ENCODE data around the gene CYGB. TPM values are rescaled to one million over a fixed set of nuclear protein-coding genes. Genes with fewer than 3 reads are reported as not detected.

The CYGB gene
- total RNA-seq, 6 experiments from 2014 or later, result 0.26 to 0.66 (median 0.33) TPM

DNA sequence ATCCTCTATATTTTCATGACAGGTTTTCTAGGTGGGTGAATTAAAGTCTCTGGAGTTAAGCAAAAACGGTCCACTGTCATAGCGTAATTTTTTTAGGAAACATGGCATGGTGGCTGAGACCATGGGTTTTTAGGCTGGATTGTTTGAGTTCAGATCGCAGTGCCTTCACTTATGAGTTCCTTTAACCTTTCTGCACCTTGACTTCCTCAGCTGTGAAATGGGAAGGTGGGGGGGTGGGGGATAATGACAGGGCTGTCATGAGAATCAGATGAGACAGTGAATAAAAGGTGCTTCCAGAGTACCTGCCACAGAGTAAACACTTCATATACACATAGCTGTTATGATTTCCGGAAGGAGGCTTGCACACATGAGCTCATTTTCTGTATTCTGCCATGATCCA lies 14.2 kb upstream of the CYGB start:
- no peak for DNase-seq
- Mint-ChIP-seq H3K9me3 (no peaks in the 10 kb centered on the region), H3K36me3 (ENCODE audit: low read depth) (no peaks in the 10 kb centered on the region), H3K4me3 (no peak overlapping the region), H3K4me1 (ENCODE audit: low read depth) (peaks cover 14% of the 10 kb centered on the region), H3K27me3 (ENCODE audit: insufficient read depth) (0 out of 2 replicates have a peak, but pooled peaks cover 2% of the 10 kb centered on the region), H3K27ac (no peak overlapping the region)
- TF ChIP-seq, protein P1, sequence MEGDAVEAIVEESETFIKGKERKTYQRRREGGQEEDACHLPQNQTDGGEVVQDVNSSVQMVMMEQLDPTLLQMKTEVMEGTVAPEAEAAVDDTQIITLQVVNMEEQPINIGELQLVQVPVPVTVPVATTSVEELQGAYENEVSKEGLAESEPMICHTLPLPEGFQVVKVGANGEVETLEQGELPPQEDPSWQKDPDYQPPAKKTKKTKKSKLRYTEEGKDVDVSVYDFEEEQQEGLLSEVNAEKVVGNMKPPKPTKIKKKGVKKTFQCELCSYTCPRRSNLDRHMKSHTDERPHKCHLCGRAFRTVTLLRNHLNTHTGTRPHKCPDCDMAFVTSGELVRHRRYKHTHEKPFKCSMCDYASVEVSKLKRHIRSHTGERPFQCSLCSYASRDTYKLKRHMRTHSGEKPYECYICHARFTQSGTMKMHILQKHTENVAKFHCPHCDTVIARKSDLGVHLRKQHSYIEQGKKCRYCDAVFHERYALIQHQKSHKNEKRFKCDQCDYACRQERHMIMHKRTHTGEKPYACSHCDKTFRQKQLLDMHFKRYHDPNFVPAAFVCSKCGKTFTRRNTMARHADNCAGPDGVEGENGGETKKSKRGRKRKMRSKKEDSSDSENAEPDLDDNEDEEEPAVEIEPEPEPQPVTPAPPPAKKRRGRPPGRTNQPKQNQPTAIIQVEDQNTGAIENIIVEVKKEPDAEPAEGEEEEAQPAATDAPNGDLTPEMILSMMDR (IDR thresholded peaks at IDR 0.05), result no peak

DNA sequence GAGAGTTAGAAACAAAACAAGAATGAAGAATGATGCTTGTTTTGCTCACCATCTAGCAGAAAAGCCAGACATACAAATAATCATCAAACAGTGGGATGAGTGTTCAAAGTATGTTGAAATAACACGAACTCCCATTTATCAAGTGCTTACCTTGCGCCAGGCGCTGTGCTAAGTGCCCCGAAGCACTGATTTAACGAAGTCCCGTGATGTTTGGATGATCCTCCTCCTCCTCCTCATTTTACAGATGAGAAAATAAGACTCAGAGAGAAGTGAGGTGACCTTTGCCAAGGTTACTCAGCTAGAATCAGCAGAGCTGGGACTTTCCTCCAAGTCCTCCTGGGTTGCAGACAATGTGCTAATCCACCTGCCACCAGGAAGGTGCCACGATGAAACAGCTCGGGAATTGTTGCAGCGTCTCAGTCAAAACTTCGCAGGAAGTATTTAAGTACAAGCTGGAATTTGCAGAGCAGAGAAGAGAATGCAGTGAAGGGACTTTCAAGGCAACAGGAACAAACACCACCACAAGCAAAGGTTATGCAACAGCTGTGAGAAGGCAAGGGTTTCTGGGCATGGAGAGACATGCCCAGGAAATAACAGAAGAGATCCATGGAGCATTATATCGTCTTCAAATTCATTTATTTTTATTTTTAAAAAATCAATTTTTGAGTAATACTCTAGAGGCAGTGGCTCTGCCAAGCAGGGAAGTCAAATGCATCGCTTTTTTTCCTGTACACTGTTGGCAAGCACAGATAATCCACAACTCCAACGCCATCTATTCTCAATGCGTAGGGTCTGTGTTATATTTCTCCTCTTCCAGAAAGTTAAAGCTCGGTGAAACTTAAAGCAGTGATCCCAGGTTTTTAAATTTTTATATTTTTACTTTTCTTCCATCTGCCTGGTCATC lies 13.5 kb upstream of the CYGB start:
- no peaks in the 10 kb centered on the region for H3K9me3 Mint-ChIP-seq
- no peak overlapping the region for H3K4me3 Mint-ChIP-seq
- peaks cover 8% of the 10 kb centered on the region for H3K4me1 Mint-ChIP-seq (ENCODE audit: low read depth)
- peaks cover 2% of the 10 kb centered on the region; the same call in 1 of the 2 replicates for H3K27me3 Mint-ChIP-seq (ENCODE audit: insufficient read depth)
- TF ChIP-seq, protein P1 (IDR thresholded peaks at IDR 0.05), result no peak
- no peaks in the 10 kb centered on the region for H3K36me3 Mint-ChIP-seq (ENCODE audit: low read depth)
- H3K27ac Mint-ChIP-seq, result no peak overlapping the region; the same call in 1 of the 2 replicates
- DNase-seq, result no peak

DNA sequence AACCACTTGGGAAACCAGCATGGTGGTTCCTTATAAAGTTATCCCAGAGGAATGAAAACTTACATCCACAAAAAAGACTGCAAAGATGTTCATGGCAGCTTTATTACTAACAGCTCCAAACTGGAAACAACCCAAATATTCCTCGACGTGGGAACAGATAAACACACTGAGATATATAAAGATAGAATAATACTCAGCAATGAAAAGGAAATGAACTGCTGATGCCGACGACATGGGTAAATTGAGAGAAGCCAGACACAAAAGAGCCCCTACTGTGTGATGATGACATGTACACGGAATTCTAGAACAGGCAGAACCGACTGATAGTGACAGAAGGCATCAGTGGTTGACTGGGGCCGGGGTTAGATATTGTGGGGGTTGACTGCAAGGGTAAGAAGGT lies 12.0 kb upstream of the CYGB start:
- DNase-seq, result no peak
- peaks cover 2% of the 10 kb centered on the region; the same call in 1 of the 2 replicates for H3K27me3 Mint-ChIP-seq (ENCODE audit: insufficient read depth)
- H3K27ac Mint-ChIP-seq, result no peak overlapping the region
- peaks cover 12% of the 10 kb centered on the region for H3K4me1 Mint-ChIP-seq (ENCODE audit: low read depth)
- no peak overlapping the region for H3K4me3 Mint-ChIP-seq
- H3K9me3 Mint-ChIP-seq, result no peaks in the 10 kb centered on the region
- H3K36me3 Mint-ChIP-seq (ENCODE audit: low read depth), result no peaks in the 10 kb centered on the region
- TF ChIP-seq, protein P1 (IDR thresholded peaks at IDR 0.05), result no peak

DNA sequence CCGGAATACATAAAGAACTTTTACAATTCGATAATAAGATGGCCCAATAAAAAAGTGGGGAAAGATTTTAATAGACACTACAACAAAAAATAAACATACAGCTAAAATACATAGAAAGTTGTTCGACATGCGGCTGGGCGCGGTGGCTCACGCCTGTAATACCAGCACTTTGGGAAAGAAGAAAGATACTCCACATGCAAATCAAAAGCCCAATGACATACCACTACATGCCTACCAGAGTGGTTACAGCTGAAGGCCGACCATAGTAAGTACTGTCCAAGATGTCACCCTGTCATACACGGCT lies 11.7 kb upstream of the CYGB start:
- no peak overlapping the region for H3K4me3 Mint-ChIP-seq
- DNase-seq, result no peak
- H3K4me1 Mint-ChIP-seq (ENCODE audit: low read depth), result peaks cover 14% of the 10 kb centered on the region
- H3K9me3 Mint-ChIP-seq, result no peaks in the 10 kb centered on the region
- H3K27ac Mint-ChIP-seq, result no peak overlapping the region
- TF ChIP-seq, protein P1 (IDR thresholded peaks at IDR 0.05), result no peak
- peaks cover 2% of the 10 kb centered on the region; the same call in 1 of the 2 replicates for H3K27me3 Mint-ChIP-seq (ENCODE audit: insufficient read depth)
- no peaks in the 10 kb centered on the region for H3K36me3 Mint-ChIP-seq (ENCODE audit: low read depth)

DNA sequence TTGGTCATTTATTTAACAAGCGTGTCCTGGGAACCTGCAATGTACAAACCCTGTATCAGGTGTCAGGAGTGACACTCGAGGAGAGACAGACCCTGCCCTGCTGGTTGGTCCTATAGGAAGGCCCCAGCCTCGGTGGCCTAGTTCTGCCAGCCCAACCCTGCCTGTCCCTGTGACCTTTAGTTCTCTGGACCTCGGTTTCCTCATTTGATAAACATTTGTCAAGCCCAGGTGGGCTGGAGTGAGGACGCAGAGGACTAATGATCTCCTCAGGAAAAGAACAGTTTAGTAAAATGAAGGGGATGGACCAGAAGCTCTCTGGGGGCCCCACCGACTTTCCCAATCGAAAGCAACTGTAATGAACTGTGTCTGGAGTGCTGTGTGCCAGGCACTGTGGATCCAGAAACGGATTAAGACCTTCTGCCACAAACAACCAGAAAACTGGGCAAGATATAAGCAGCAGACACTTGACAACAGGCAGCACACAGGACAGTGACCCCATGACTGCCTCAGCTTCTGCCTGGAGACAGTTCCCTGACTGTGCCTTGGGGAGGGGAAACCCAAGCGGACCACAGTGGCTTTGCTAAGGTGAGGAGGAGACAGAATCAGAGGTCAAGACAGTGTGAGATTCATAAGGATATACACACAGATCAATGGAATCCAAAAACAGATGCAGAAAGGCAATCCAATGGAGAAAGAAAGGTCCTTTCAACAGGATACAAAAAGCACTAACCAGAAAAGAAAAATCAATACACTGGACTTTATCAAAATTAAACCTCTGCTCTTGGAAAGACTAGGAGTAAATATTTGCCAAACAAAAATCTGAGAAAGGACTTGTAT lies 11.1 kb upstream of the CYGB start:
- Mint-ChIP-seq H3K36me3 (ENCODE audit: low read depth) (no peaks in the 10 kb centered on the region), H3K9me3 (no peaks in the 10 kb centered on the region), H3K4me3 (no peak overlapping the region), H3K27me3 (ENCODE audit: insufficient read depth) (peaks cover 7% of the 10 kb centered on the region), H3K27ac (no peak overlapping the region), H3K4me1 (ENCODE audit: low read depth) (peaks cover 14% of the 10 kb centered on the region)
- TF ChIP-seq, protein P1 (IDR thresholded peaks at IDR 0.05), result no peak
- no peak for DNase-seq

All from HFFc6 (cell line).